OCI-LY7 (cell line): Measurements from ENCODE around the gene MPPED1. TPM values are rescaled to one million over a fixed set of nuclear protein-coding genes. Genes with fewer than 3 reads are reported as not detected.

ENCODE experiments used
- BruUV-seq: library from RNA; stranded (reverse); fragments of 400-500 nt; replicated peaks from 2 replicates; lab custom pipeline; 2021; lab: Mats Ljungman, UMichigan
- CTCF ChIA-PET: fragments of 300-600 bp; sonication (Branson Sonifier 250); formaldehyde crosslinking; loops from one replicate; lab custom pipeline; 2022; ENCODE audit warnings: antibody characterized with exemption; ENCODE audit not compliant: unreplicated experiment; lab: Charles Lee
- POLR2A ChIA-PET: fragments of 300-600 bp; sonication (Branson Sonifier 250); formaldehyde crosslinking; loops from one replicate; lab custom pipeline; 2022; ENCODE audit warnings: antibody characterized with exemption; lab: Charles Lee
- DNase-seq: peaks from one replicate; pipeline ENCODE4 v3.0.0-alpha.2; 2015; ENCODE audit warnings: low spot score
- H2AFZ ChIP-seq: fragments of 200-600 bp; sonication (generic), shearing (Covaris generic); 2 replicates; pipeline ENCODE4 v1.6.1; 2014; ENCODE audit warnings: mild to moderate bottlenecking, antibody characterized with exemption, low read length, moderate library complexity
- H3K27ac ChIP-seq: fragments of 200-600 bp; sonication (generic); 2 replicates; pipeline ENCODE4 v1.5.1; 2014; ENCODE audit warnings: mixed run types, low read depth, mild to moderate bottlenecking, moderate library complexity, low read length, inconsistent platforms; ENCODE audit not compliant: poor library complexity, severe bottlenecking
- H3K36me3 ChIP-seq: fragments of 200-600 bp; sonication (generic); 2 replicates; pipeline ENCODE4 v1.6.1; 2014; ENCODE audit warnings: mild to moderate bottlenecking, antibody characterized with exemption, low read length, moderate library complexity, mixed read lengths; ENCODE audit not compliant: insufficient read depth
- H3K4me1 ChIP-seq: fragments of 200-600 bp; sonication (generic); 2 replicates; pipeline ENCODE4 v1.5.1; 2014; ENCODE audit warnings: mild to moderate bottlenecking, low read length; ENCODE audit not compliant: insufficient read depth, poor library complexity, severe bottlenecking
- H3K4me2 ChIP-seq: fragments of 200-600 bp; sonication (generic); 2 replicates; pipeline ENCODE4 v1.6.1; 2014; ENCODE audit warnings: mild to moderate bottlenecking, low read length
- H3K4me3 ChIP-seq: fragments of 200-600 bp; sonication (generic); 2 replicates; pipeline ENCODE4 v1.5.1; 2014; ENCODE audit warnings: mild to moderate bottlenecking, low read depth, low read length; ENCODE audit not compliant: poor library complexity, severe bottlenecking
- H3K79me2 ChIP-seq: fragments of 200-600 bp; sonication (generic); 2 replicates; pipeline ENCODE4 v1.6.1; 2016; ENCODE audit warnings: low read depth, mild to moderate bottlenecking, low read length, moderate library complexity, mixed read lengths; ENCODE audit not compliant: insufficient read depth
- H3K9me2 ChIP-seq: fragments of 200-600 bp; sonication (generic); 2 replicates; pipeline ENCODE4 v1.6.1; 2016; ENCODE audit warnings: mild to moderate bottlenecking, low read length, mixed read lengths; ENCODE audit not compliant: insufficient read depth
- H3K9me3 ChIP-seq: fragments of 200-600 bp; sonication (generic); 2 replicates; pipeline ENCODE4 v1.6.1; 2014; ENCODE audit warnings: mild to moderate bottlenecking, mixed run types, low read length, mixed read lengths
- H4K20me1 ChIP-seq: fragments of 200-600 bp; sonication (generic); 2 replicates; pipeline ENCODE4 v1.6.1; 2014; ENCODE audit warnings: mild to moderate bottlenecking, antibody characterized with exemption, low read length, moderate library complexity, mixed read lengths; ENCODE audit not compliant: insufficient read depth
- EZH2phosphoT487 ChIP-seq: fragments of 200-600 bp; sonication (generic); IDR thresholded peaks from 2 replicates; pipeline ENCODE4 v1.6.1; 2018; ENCODE audit warnings: low read depth, borderline replicate concordance, mild to moderate bottlenecking, mixed run types, antibody characterized with exemption, low read length, moderate library complexity, mixed read lengths
- intact Hi-C: fragments of 100-400 bp; cut with micrococcal nuclease; formaldehyde crosslinking; loops from one replicate; pipeline ENCODE4 v1.10.0; 2022; ENCODE audit not compliant: unreplicated experiment
- total RNA-seq, 2 experiments: library from RNA; depleted of rRNA in 1 of 2; stranded (reverse); fragments of >200 nt in 1 of 2; shearing (Covaris generic) in 1 of 2; gene quantifications; 2 replicates each; pipeline ENCODE4 v1.2.3, GENCODE V29; 2014 to 2022
- TF ChIP-seq, protein P1 (sequence below): fragments of 200-600 bp; sonication (generic); conservative IDR thresholded peaks from 2 replicates; pipeline ENCODE4 v1.5.1; 2014; ENCODE audit warnings: mild to moderate bottlenecking, antibody characterized with exemption, low read length, moderate library complexity, mixed read lengths

Gene MPPED1
- total RNA-seq, 2 experiments from 2014 or later: not detected

DNA sequence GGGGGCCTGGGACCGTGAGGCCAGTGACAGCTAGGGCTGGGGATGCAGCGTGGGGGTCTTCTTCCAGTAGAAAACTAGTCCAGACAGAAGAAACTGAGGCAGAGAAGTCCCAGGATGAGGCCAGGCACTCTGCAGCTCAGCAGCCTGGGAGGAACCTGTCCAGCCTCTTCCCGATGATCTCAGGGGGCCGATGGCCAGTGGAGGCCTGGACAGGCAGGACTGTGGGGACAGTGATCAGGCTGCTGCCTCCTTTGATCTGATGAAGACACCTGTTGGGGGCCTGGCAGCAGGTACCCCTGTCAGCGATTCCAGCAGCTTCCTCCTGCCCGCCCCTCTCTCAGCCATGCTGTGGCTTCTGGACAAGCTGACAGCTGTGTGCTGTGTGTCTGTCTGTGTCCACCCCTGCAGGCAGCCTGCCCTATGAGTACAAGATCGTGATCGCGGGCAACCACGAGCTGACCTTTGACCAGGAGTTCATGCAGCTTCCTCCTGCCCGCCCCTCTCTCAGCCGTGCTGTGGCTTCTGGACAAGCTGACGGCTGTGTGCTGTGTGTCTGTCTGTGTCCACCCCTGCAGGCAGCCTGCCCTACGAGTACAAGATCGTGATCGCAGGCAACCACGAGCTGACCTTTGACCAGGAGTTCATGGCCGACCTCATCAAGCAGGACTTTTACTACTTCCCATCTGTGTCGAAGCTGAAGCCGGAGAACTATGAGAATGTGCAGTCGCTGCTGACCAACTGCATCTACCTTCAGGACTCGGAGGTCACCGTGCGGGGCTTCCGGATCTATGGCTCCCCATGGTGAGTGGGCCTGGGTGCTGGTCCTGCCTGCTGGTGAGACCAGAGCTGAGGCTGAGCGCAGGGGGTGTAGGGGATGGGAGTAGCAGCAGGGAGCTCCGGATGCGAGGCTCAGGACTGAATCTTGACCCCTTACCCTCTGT, 62.6 kb downstream of the MPPED1 start:
- no peaks in the 10 kb centered on the region for H3K9me3 ChIP-seq
- no peaks in the 10 kb centered on the region for H4K20me1 ChIP-seq
- no peak overlapping the region for H3K4me2 ChIP-seq
- H3K4me1 ChIP-seq: no peaks in the 10 kb centered on the region
- intact Hi-C loops: no loop called here
- no peak for TF ChIP-seq EZH2phosphoT487
- TF ChIP-seq, protein P1, sequence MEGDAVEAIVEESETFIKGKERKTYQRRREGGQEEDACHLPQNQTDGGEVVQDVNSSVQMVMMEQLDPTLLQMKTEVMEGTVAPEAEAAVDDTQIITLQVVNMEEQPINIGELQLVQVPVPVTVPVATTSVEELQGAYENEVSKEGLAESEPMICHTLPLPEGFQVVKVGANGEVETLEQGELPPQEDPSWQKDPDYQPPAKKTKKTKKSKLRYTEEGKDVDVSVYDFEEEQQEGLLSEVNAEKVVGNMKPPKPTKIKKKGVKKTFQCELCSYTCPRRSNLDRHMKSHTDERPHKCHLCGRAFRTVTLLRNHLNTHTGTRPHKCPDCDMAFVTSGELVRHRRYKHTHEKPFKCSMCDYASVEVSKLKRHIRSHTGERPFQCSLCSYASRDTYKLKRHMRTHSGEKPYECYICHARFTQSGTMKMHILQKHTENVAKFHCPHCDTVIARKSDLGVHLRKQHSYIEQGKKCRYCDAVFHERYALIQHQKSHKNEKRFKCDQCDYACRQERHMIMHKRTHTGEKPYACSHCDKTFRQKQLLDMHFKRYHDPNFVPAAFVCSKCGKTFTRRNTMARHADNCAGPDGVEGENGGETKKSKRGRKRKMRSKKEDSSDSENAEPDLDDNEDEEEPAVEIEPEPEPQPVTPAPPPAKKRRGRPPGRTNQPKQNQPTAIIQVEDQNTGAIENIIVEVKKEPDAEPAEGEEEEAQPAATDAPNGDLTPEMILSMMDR: no peak
- no peak for DNase-seq
- no peak overlapping the region for H2AFZ ChIP-seq
- H3K36me3 ChIP-seq: no peaks in the 10 kb centered on the region
- H3K4me3 ChIP-seq: no peak overlapping the region
- no peaks in the 10 kb centered on the region for H3K79me2 ChIP-seq
- no TSS peak for BruUV-seq
- ChIA-PET POLR2A (no interaction called here), CTCF (no interaction called here)
- H3K9me2 ChIP-seq: no peaks in the 10 kb centered on the region
- no peak overlapping the region for H3K27ac ChIP-seq

DNA sequence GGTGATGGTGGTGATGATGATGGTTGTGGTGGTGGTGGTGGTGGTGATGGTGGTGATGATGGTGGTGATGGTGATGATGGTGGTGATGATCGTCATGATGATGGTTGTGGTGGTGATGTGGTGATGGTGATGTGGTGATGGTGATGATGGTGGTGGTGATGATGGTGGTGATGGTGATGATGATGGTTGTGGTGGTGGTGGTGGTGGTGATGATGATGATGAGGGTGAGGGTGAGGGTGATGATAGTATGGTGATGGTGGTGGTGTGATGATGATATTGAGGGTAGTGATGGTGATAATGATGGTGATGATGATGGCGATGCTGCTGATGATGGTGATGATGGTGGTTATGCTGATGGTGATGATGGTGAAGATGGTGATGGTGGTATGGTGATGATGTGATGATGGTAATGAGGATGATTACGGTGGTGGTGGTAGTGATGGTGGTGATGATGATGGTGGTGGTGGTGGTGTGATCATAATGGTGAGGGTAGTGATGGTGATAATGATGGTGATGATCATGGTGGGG, 63.8 kb downstream of the MPPED1 start:
- DNase-seq: no peak
- intact Hi-C loops: no loop called here
- no peak overlapping the region for H2AFZ ChIP-seq
- ChIA-PET CTCF (no interaction called here), POLR2A (no interaction called here)
- no peaks in the 10 kb centered on the region for H3K36me3 ChIP-seq
- BruUV-seq: no TSS peak
- no peaks in the 10 kb centered on the region for H3K79me2 ChIP-seq
- TF ChIP-seq EZH2phosphoT487: no peak
- TF ChIP-seq, protein P1: no peak
- no peaks in the 10 kb centered on the region for H3K4me1 ChIP-seq
- no peaks in the 10 kb centered on the region for H3K9me2 ChIP-seq
- H3K4me3 ChIP-seq: no peak overlapping the region
- H3K9me3 ChIP-seq: no peaks in the 10 kb centered on the region
- H4K20me1 ChIP-seq: no peaks in the 10 kb centered on the region
- H3K27ac ChIP-seq: no peak overlapping the region
- no peak overlapping the region for H3K4me2 ChIP-seq

DNA sequence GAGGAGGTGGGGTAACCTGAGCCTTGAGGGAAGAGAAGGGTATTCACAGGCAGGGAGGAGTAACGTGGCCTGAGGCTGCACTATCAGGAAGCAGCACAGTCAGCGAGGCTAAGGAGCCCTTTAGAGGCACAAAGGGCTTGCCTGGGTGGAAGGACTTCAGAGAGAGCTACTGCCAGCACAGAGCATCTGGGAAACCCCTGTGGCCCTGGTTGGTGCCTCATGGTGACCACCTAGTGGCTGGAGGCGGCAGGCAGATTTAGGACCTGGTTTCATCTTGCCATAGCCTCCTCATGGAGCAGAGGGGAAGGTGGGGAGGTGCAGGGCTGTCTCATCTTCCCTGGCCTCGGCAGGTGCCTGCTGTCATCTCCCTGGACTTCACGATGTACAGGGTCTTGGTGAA, 64.5 kb downstream of the MPPED1 start:
- BruUV-seq: no TSS peak
- Histone ChIP-seq H3K4me3 (no peak overlapping the region), H2AFZ (no peak overlapping the region), H3K4me1 (no peaks in the 10 kb centered on the region), H3K9me2 (no peaks in the 10 kb centered on the region), H3K27ac (no peak overlapping the region), H3K9me3 (no peaks in the 10 kb centered on the region), H3K4me2 (no peak overlapping the region), H3K79me2 (no peaks in the 10 kb centered on the region), H4K20me1 (no peaks in the 10 kb centered on the region), H3K36me3 (no peaks in the 10 kb centered on the region)
- no peak for TF ChIP-seq EZH2phosphoT487
- TF ChIP-seq, protein P1: no peak
- intact Hi-C loops: no loop called here
- DNase-seq: no peak
- ChIA-PET POLR2A (no interaction called here), CTCF (no interaction called here)
